H9 (cell line): ENCODE measurements around the gene FHIT. TPM values are rescaled to one million over a fixed set of nuclear protein-coding genes. Genes with fewer than 3 reads are reported as not detected.

ENCODE experiments used
- DNase-seq: peaks from one replicate; pipeline ENCODE4 v3.0.0-alpha.2; 2017
- H2AFZ ChIP-seq: one replicate; pipeline ENCODE4 v1.6.1; 2013; ENCODE audit warnings: mild to moderate bottlenecking, low read length, control low read depth, moderate library complexity
- H2AK5ac ChIP-seq: 2 replicates; pipeline ENCODE4 v1.6.1; 2013; ENCODE audit warnings: low read length, control low read depth, mixed read lengths; ENCODE audit not compliant: insufficient read length
- H2BK120ac ChIP-seq: one replicate; pipeline ENCODE4 v1.6.1; 2013; ENCODE audit warnings: low read depth, mild to moderate bottlenecking, low read length, control low read depth, inconsistent platforms; ENCODE audit not compliant: poor library complexity, severe bottlenecking
- H2BK12ac ChIP-seq: 2 replicates; pipeline ENCODE4 v1.6.1; 2013; ENCODE audit warnings: low read length, control low read depth, mixed read lengths, low read depth; ENCODE audit not compliant: insufficient read length
- H2BK15ac ChIP-seq: 2 replicates; pipeline ENCODE4 v1.6.1; 2013; ENCODE audit warnings: low read depth, low read length, control low read depth
- H2BK20ac ChIP-seq: one replicate; pipeline ENCODE4 v1.6.1; 2013; ENCODE audit warnings: low read depth, mild to moderate bottlenecking, low read length, control low read depth, inconsistent platforms; ENCODE audit not compliant: poor library complexity, severe bottlenecking
- H2BK5ac ChIP-seq: 2 replicates; pipeline ENCODE4 v1.6.1; 2013; ENCODE audit warnings: low read length, control low read depth, mixed read lengths; ENCODE audit not compliant: insufficient read length
- H3K14ac ChIP-seq: 2 replicates; pipeline ENCODE4 v1.6.1; 2013; ENCODE audit warnings: low read length, control low read depth; ENCODE audit not compliant: insufficient read depth
- H3K18ac ChIP-seq: 2 replicates; pipeline ENCODE4 v1.6.1; 2013; ENCODE audit warnings: low read depth, mild to moderate bottlenecking, mixed read lengths, low read length, control low read depth; ENCODE audit not compliant: insufficient read length
- H3K23ac ChIP-seq: 2 replicates; pipeline ENCODE4 v1.6.1; 2013; ENCODE audit warnings: low read length, control low read depth, mixed read lengths, low read depth; ENCODE audit not compliant: insufficient read length
- H3K23me2 ChIP-seq: 2 replicates; pipeline ENCODE4 v1.6.1; 2013; ENCODE audit warnings: low read depth, mild to moderate bottlenecking, mixed read lengths, low read length, control low read depth; ENCODE audit not compliant: insufficient read length, poor library complexity, severe bottlenecking
- H3K27ac ChIP-seq: 2 replicates; pipeline ENCODE4 v1.5.1; 2013; ENCODE audit warnings: low read length, control low read depth, mixed read lengths, low read depth; ENCODE audit not compliant: insufficient read length
- H3K27me3 ChIP-seq: 2 replicates; pipeline ENCODE4 v1.6.1; 2013; ENCODE audit warnings: low read length, control low read depth, inconsistent platforms; ENCODE audit not compliant: insufficient read depth
- H3K4ac ChIP-seq: 2 replicates; pipeline ENCODE4 v1.6.1; 2013; ENCODE audit warnings: low read depth, mild to moderate bottlenecking, control low read depth, inconsistent platforms, low read length, moderate library complexity
- H3K4me1 ChIP-seq: 2 replicates; pipeline ENCODE4 v1.6.1; 2013; ENCODE audit warnings: low read length, control low read depth, inconsistent platforms; ENCODE audit not compliant: insufficient read depth
- H3K4me2 ChIP-seq: 2 replicates; pipeline ENCODE4 v1.6.1; 2013; ENCODE audit warnings: low read length, control low read depth, mixed read lengths; ENCODE audit not compliant: insufficient read length, insufficient read depth
- H3K56ac ChIP-seq: 2 replicates; pipeline ENCODE4 v1.6.1; 2013; ENCODE audit warnings: low read depth, mild to moderate bottlenecking, mixed read lengths, low read length, control low read depth; ENCODE audit not compliant: insufficient read length
- H3K79me1 ChIP-seq: 2 replicates; pipeline ENCODE4 v1.6.1; 2013; ENCODE audit warnings: low read depth, mild to moderate bottlenecking, moderate library complexity, low read length, control low read depth, inconsistent platforms; ENCODE audit not compliant: insufficient read depth, poor library complexity, severe bottlenecking
- H3K79me2 ChIP-seq: 2 replicates; pipeline ENCODE4 v1.6.1; 2013; ENCODE audit warnings: low read length, control low read depth, inconsistent platforms; ENCODE audit not compliant: insufficient read depth
- H3K9ac ChIP-seq: 2 replicates; pipeline ENCODE4 v1.6.1; 2013; ENCODE audit warnings: low read length, control low read depth, mixed read lengths; ENCODE audit not compliant: insufficient read length; ENCODE audit errors: extremely low read depth
- H3K9me3 ChIP-seq: one replicate; pipeline ENCODE4 v1.6.1; 2013; ENCODE audit warnings: low read depth, low read length, inconsistent platforms; ENCODE audit not compliant: control insufficient read depth
- H3T11ph ChIP-seq: one replicate; pipeline ENCODE4 v1.6.1; 2013; ENCODE audit warnings: mild to moderate bottlenecking, low read length, control low read depth, inconsistent platforms
- H4K20me1 ChIP-seq: one replicate; pipeline ENCODE4 v1.6.1; 2013; ENCODE audit not compliant: control insufficient read depth, insufficient read length, insufficient read depth
- H4K5ac ChIP-seq: 2 replicates; pipeline ENCODE4 v1.6.1; 2013; ENCODE audit warnings: low read depth, mild to moderate bottlenecking, mixed read lengths, low read length, control low read depth; ENCODE audit not compliant: insufficient read length
- H4K8ac ChIP-seq: replicated peaks from 2 replicates; pipeline ENCODE4 v1.6.1; 2013; ENCODE audit warnings: low read length, control low read depth, mixed read lengths, low read depth; ENCODE audit not compliant: insufficient read length
- H4K91ac ChIP-seq: 2 replicates; pipeline ENCODE4 v1.6.1; 2013; ENCODE audit warnings: low read depth, mild to moderate bottlenecking, moderate library complexity, mixed read lengths, low read length, control low read depth; ENCODE audit not compliant: insufficient read length
- H3K27ac Mint-ChIP-seq, 3 experiments: 2 replicates in 2 of 3; 3 replicates in 1 of 3; pipeline ENCODE4 v1.8.0; 2020 to 2021; ENCODE audit warnings: mixed read lengths in 3 of 3, mild to moderate bottlenecking in 1 of 3, moderate library complexity in 1 of 3
- H3K27me3 Mint-ChIP-seq: 2 replicates; pipeline ENCODE4 v1.8.0; 2021; ENCODE audit warnings: low read depth, mild to moderate bottlenecking, moderate library complexity, mixed read lengths
- H3K36me3 Mint-ChIP-seq, 3 experiments: 2 replicates in 2 of 3; 3 replicates in 1 of 3; pipeline ENCODE4 v1.8.0; 2020 to 2021; ENCODE audit warnings: low read depth in 3 of 3, mixed read lengths in 3 of 3; ENCODE audit not compliant: insufficient read depth in 1 of 3
- H3K4me1 Mint-ChIP-seq, 2 experiments: 2 replicates each; pipeline ENCODE4 v1.8.0; 2020; ENCODE audit warnings: mixed read lengths in 2 of 2
- H3K4me3 Mint-ChIP-seq, 2 experiments: 2 replicates in 1 of 2; 3 replicates in 1 of 2; pipeline ENCODE4 v1.8.0; 2020 to 2021; ENCODE audit warnings: mild to moderate bottlenecking in 2 of 2, mixed read lengths in 2 of 2, moderate library complexity in 1 of 2
- H3K9me3 Mint-ChIP-seq, 2 experiments: 2 replicates in 1 of 2; 3 replicates in 1 of 2; pipeline ENCODE4 v1.8.0; 2020; ENCODE audit warnings: mild to moderate bottlenecking in 2 of 2, mixed read lengths in 2 of 2, moderate library complexity in 1 of 2
- WGBS: extraction: QIAGEN DNeasy Blood & Tissue Kit; methylation state at CpG from one replicate; pipeline ENCODE4 v1.1.7; 2013; ENCODE audit warnings: missing lambda C conversion rate, low lambda C conversion rate, mixed read lengths; ENCODE audit not compliant: insufficient read length; ENCODE audit errors: extremely low coverage; 5-methylcytosine and 5-hydroxymethylcytosine counted together
- total RNA-seq: library from RNA; stranded (reverse); gene quantifications from 2 replicates; pipeline ENCODE4 v1.2.1, GENCODE V29; 2021
- TF ChIP-seq, protein P1 (sequence below): fragments of 200-600 bp; sonication (generic); conservative IDR thresholded peaks from 3 replicates; pipeline ENCODE4 v1.8.0; 2021; ENCODE audit warnings: antibody characterized with exemption, mild to moderate bottlenecking

The FHIT gene
- total RNA-seq, 1 experiment from 2014 or later = 3.0 TPM

DNA sequence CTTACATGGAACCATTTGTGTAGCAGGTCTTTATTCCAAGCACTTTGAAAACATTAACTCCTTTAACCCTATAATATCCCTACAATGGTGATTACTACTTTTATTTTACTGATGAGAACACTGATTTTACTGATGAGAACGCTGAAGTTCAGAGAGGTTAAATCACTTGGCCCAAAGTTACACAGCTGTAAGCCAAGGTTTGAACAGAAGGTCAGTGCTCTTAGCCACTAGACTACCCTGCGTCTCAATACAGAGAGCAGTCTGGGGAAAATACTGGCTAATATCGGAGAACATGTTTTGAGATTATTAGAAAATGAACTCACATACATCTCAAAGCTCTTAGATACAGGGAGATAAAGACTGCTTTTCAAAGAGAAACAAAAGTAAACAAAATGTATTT is 827.2 kb downstream of the FHIT start:
- Histone ChIP-seq H2BK12ac (no peak overlapping the region), H3K27me3 (no peaks in the 10 kb centered on the region)
- peaks cover 10 to 13% of the 10 kb centered on the region in 2 experiments for H3K4me1 Mint-ChIP-seq

More for the DNA sequence above, 827.2 kb downstream of the FHIT start:
- H3K27ac Mint-ChIP-seq = no peak overlapping the region
- Histone ChIP-seq H3K79me1 (no peaks in the 10 kb centered on the region), H3K4ac (no peak overlapping the region), H4K20me1 (no peaks in the 10 kb centered on the region), H3K18ac (no peak overlapping the region), H3K4me1 (no peaks in the 10 kb centered on the region; the same call in 1 of the 2 replicates), H3K4me2 (no peak overlapping the region), H2AFZ (no peak overlapping the region), H4K91ac (no peak overlapping the region), H4K5ac (no peak overlapping the region), H3K79me2 (no peaks in the 10 kb centered on the region), H3K56ac (no peak overlapping the region), H2BK5ac (no peak overlapping the region), H3K27ac (no peak overlapping the region), H2AK5ac (no peak overlapping the region), H3K14ac (no peak overlapping the region), H3T11ph (no peak overlapping the region), H3K23me2 (no peaks in the 10 kb centered on the region), H2BK20ac (no peak overlapping the region), H3K9me3 (no peaks in the 10 kb centered on the region), H4K8ac (no peak overlapping the region), H2BK120ac (no peak overlapping the region), H2BK15ac (no peak overlapping the region), H3K9ac (no peak overlapping the region), H3K23ac (no peak overlapping the region)
- no peak overlapping the region for H3K4me3 Mint-ChIP-seq
- DNase-seq = no peak
- WGBS = no CpG with 5 or more reads among the region's 3 CpGs
- no peaks in the 10 kb centered on the region for H3K27me3 Mint-ChIP-seq
- TF ChIP-seq, protein P1, sequence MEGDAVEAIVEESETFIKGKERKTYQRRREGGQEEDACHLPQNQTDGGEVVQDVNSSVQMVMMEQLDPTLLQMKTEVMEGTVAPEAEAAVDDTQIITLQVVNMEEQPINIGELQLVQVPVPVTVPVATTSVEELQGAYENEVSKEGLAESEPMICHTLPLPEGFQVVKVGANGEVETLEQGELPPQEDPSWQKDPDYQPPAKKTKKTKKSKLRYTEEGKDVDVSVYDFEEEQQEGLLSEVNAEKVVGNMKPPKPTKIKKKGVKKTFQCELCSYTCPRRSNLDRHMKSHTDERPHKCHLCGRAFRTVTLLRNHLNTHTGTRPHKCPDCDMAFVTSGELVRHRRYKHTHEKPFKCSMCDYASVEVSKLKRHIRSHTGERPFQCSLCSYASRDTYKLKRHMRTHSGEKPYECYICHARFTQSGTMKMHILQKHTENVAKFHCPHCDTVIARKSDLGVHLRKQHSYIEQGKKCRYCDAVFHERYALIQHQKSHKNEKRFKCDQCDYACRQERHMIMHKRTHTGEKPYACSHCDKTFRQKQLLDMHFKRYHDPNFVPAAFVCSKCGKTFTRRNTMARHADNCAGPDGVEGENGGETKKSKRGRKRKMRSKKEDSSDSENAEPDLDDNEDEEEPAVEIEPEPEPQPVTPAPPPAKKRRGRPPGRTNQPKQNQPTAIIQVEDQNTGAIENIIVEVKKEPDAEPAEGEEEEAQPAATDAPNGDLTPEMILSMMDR = no peak
- no peaks in the 10 kb centered on the region for H3K36me3 Mint-ChIP-seq
- no peaks in the 10 kb centered on the region for H3K9me3 Mint-ChIP-seq
